ENCODE measurements around the gene MLH3.
"Not testable (repeated sequence)": the region's sequence is repeated elsewhere in the genome, so short reads cannot be mapped to it uniquely, and the experiment has no call there.

The MLH3 gene

DNA sequence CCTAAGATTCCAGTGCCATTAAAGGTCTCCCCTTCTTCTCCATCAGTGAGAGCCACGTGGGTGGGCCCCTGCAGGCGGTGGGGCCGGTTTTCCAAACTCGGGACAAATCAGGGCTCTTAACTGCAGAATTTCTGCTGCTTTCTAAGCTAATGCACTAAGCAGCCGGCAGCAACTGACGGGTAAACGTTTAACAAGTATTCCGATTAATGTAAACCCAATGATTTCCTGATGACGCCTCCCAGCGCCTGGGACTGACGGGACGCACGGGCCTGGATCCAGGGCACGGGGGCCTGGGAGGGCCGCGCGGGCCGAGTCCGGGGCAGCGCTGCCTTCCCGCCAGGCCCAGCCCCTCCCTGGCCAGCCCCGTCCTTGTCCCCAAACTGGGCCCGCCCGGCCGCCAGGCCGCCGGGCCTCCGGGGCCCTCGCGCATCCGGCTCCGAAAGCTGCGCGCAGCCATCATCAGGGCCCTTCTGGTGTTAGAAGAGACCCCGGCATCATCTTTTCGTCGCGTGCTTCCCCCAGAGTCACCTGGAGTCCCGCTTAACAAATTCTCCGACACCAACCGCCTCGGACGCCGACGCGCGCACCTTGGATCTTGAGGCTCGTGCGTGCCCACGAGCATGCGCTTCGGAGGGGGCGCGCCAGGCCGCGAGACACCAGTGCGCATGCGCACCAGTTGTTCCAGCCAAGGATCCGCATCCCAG, at the start of gene MLH3:
MLH3 (minus strand) TSS at position 616 of the 704 bp plus-strand sequence. CDS start 1,812 bp downstream, outside the sequence.
- DNase-seq (ENCODE audit: low read depth in 2 of 2, low spot score in 1 of 2): peak; percentile 59 to 61

DNA sequence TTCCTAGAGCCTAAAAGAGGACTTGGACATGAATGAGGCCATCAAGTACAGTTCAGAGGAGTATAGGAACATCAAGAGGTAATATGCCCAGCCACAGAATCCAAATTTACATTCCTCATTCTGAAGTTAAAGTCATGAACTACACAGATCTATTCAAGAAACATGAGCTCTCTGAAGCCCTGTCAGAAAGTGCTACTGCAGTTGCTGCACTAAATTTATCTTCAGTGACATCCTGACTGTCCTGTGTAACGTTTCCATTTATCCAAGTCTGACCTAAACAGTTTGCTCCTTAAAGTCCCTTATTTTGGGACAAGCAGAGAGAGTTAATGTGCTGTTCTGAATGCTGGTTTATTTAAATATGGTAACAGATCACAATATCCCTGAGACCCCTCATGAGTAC, 47.4 kb upstream of the MLH3 start:
- DNase-seq (ENCODE audit: low read depth in 2 of 2, low spot score in 1 of 2): no peak

DNA sequence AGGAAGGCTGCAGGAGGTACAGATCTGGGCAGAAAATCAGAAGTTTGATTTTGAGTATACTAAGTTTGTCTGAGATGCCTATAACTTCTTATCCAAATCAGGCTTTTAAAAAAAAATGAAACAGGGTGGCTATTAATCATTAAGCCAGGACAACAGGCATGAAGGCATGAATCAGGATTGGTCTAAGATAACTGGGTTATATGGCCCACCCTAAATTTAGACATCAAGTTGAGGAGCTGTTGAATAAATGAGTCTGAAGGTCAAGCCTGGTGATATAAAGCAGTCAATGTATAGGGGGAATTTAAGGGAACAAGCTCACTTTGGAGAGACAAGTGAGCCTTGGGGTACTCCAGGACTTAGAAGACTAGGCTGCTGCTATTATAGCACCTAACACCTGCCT, 46.9 kb upstream of the MLH3 start:
- no peak for DNase-seq (ENCODE audit: low read depth in 2 of 2, low spot score in 1 of 2)

DNA sequence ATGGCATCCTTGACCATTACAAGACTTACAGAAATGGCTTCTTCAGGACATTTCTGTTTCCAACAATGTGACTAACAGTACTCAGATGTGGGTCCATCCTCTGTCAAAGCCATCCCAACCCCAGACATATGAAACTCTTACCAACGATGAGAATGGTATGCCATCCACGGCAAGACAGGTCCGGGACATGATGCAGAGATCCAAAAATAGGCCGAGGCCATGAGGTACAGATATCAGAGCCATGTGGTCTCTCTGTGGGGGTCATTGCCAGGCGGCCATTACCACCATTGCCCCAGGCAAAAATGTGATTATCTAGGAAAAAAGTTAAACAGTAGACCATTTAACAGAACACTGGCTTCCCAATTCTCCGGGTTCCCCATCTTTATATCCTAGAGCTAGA, 45.7 kb upstream of the MLH3 start:
- no peak for DNase-seq (ENCODE audit: low read depth in 2 of 2, low spot score in 1 of 2)

DNA sequence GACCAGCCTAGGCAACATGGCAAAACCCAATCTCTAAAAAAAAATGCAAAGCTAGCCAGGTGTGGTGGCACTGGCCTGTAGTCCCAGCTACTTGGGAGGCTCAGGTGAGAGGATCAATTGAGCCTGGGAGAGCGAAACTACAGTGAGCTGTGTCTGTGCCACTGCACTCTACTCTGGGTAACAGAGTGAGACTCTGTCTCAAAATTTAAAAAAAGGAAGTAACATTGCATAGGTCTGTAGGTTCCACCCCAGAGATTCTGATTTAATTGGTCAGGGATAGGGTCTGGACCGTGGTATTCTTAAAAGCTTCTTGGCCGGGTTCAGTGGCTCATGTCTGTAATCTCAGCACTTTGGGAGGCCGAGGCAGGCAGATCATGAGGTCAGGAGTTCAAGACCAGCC, 44.4 kb upstream of the MLH3 start:
- no peak for DNase-seq (ENCODE audit: low read depth in 2 of 2, low spot score in 1 of 2)

DNA sequence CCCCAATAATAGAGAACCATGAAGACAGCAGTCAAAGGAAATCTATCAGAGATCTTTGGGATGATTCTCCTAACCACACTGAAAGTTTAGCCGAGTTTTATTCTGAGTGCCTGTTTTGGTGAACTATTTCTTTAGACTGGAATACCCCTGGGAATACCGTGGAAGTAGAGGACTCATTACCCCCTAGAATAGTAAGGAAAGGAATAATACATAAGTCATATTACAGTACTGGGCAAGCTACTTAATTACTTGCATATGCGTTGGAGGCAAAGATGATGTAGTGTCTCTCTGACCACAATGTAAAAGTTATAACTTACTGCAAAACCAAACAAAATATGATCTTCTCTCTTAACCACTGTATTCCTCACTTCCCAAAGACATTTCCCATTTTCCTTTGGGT, 43.6 kb upstream of the MLH3 start:
- no peak for DNase-seq (ENCODE audit: low read depth in 2 of 2, low spot score in 1 of 2)

DNA sequence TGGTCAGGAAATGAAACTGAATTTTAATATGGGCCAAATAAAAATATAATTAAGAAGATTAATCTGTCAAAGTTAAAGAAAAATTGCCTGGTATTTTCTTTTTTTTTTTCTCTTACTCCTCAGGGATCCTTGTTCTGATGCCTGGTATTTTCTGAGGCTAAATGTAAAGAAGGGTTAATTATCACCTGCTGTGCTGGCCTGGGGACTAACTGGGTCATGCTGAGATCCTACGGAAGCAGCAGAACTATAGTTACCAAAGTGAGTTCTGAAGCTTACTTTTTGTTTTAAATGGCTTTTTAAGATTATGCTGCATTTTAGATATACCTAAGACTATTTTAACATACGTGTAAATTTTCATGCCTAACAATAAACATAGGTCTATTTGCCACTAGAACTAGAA, 41.4 kb upstream of the MLH3 start:
- DNase-seq (ENCODE audit: low read depth in 2 of 2, low spot score in 1 of 2): no peak

DNA sequence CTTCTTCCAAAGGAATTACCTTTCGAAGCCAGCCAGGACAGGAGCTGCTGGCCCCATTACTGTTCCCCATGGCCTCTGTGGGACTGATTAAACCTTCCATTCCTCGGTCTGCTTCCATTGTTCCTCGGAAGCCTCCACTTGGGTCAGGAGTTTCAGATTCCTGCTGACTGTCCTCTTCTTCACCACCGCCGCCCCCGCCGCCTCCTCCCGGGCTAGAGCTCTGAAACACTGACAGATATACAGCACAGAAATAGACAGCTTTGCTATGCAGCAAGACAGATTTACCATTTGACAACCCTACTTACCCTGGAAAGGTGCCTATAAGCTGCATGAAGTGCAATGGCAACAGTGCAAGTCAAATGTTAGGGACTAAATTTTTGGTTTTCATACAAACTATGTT, 40.0 kb upstream of the MLH3 start:
- DNase-seq (ENCODE audit: low read depth in 2 of 2, low spot score in 1 of 2): no peak

DNA sequence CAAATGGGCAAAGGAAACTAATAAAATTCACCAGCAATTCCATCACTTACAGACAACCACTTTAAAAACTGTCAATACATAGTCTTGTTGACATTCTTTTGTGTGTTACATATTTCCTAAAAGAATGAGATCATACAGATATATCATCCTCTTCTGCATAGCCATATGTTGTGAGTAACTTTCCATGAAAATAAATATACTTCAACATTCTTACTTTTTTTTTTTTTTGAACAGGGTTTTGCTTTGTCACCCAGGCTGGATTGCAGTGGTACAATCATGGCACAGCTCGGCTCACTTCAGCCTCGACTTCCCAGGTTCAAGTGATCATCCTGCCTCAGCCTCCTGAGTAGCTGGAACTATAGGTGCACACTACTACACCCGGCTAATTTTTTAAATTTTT, 39.1 kb upstream of the MLH3 start:
- no peak for DNase-seq (ENCODE audit: low read depth in 2 of 2, low spot score in 1 of 2)

DNA sequence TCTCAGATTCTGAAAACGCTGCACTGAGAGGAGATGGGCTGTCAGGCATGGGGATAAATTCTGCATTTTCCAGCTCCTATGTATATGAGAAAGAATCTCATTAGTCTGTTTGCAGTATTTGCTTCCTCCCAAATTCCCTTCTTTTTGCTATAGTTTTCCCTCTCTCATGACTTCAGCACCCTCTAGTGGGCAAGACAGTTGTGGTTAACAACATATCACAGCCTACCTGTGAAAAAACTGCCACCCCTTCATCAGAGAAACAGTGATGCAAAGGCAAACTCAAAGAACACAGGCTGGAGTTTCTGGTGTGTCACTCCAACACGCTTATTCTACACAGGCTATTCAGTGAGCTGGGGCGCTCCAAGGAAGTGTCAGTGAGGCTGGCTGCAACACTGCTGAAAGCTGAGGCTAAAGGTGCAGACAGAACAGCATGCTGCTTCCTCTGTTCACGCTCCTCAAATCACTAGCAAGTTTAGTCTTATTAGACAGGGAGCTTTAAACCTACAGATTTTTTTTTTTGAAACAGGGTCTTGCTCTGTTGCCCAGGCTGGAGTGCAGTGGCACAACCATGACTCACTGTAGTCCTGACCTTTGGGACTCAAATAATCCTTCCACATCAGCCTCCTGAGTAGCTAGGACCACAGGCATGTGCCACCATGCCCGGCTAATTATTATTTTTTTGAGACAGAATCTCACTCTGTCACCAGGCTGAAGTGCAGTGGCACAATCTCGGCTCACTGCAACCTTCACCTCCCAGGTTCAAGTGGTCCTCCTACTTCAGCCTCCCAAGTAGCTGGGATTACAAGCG, 37.5 kb upstream of the MLH3 start:
- DNase-seq (ENCODE audit: low read depth in 2 of 2, low spot score in 1 of 2): peak in 1 of 2 donors; percentile 10

DNA sequence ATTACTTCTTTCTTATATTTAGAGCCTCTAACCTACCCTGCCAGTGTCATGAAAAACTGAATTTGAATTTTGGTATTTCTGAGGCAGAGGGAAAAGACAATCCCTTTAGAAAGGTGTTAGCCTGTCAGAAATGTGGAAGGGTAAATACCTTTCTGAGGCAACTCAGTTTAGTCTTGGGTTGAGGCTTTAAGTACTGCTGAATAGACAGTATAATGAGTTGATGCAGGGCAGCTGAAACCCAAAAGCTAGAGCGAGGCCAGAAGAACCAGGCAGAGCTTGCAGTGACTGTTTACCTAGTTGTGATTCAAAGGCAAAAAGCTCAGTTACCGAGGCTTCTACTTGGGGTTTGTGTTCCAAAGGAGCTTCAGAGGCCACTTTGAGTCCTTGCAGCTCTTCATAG, 36.9 kb upstream of the MLH3 start:
- DNase-seq (ENCODE audit: low read depth in 2 of 2, low spot score in 1 of 2): no peak

DNA sequence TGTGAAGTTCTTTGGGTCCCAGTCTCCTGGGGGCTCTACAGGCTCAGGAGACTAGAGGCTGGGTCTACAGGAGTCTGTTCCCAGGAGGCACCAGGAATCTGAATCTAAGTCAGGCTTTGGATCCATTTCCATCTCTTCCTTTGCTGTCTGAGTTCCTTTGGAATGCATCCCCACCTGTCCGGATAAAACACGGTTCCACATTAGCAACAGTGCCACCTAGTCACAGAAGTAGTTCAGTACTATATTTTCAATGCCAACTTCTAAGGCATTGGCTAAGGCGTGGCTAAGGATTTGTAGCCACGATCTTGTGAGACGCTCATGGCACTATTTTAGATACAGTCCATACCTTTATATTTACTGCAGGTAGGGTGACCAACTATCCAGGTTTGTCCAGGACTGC, 33.2 kb upstream of the MLH3 start:
- no peak for DNase-seq (ENCODE audit: low read depth in 2 of 2, low spot score in 1 of 2)

DNA sequence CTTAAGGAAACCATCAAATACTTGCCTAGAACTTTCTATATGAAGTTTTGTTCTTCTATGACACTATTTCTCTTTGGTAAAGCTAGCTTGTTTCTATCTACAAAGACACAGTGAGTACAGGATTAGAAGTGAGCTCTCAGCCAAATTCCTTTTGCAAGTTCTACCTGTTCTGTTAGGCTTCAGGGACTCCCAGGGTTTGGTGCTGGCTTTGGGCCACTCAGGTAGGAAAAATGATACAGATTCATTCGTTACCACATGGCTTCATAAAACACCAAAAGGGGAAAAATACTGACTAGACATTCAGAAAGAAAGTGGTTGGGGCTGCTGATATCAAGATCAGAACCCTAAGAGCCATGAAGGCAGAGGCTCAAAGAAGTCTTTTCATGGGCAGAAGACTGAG, 32.0 kb upstream of the MLH3 start:
- no peak for DNase-seq (ENCODE audit: low read depth in 2 of 2, low spot score in 1 of 2)

DNA sequence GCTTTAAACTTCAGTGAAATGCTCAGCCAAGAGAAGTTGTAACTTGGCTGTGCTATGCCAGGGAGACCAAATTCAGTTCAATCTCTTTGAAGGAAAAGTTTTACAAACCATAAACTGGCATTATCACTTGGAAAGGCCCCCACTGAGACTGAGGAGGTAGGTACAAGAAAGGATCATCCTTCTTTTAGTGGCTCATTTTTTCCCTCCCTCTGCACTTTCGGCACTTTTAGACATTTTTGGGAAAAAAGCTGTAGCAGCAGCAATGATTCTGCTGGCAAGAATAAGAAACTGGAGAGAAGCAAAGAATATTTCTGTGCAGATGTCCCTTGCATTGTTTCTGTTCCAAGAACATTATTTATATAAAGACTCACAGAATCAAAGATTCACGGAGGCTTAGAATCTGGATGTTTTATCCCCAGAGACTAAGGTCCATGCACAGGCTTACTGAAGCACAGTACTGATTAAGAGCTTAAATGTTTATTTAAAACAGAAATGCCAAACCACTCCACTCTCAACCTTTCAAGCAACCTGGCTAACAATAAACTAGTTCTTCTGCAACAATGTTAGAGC, 30.5 kb upstream of the MLH3 start:
- no peak for DNase-seq (ENCODE audit: low read depth in 2 of 2, low spot score in 1 of 2)

DNA sequence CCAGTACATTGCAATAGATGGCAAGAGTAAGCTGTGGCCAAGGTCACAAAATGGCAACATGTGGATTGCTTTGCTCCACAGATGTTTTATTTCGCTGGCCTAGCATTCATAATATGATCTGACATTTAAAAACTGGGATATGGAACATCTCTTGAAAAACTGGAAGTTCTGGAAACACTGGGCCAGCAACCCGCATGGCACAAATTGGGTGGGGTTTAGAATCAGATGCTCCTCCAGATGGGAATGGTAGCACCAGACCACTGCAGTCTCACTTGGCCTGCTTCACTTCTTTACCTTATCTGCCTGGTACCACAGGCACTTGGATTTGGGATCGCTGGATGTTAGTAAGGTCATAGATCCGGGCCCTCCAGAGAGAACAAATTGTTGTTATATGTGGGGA, 28.3 kb upstream of the MLH3 start:
- DNase-seq (ENCODE audit: low read depth in 2 of 2, low spot score in 1 of 2): no peak

DNA sequence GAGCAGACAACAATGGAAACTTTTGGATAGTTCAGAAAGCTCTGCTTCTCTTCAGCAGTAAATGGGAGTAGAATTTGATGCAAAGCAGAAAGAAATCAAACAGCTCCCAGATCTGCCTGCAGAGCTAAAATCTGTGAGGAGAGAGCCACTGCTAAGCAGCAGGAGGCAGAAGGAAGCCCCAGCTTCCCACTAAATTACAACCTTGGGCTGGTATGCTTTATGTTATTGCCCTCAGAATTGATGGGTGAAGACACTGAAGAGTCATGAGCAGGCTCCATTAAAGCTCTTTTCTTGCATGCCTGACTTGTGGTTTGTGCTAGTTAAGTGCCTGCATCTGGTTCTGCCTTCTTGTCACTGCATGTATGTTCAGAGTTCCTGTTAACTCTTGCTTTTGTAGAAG, 26.5 kb upstream of the MLH3 start:
- no peak for DNase-seq (ENCODE audit: low read depth in 2 of 2, low spot score in 1 of 2)

DNA sequence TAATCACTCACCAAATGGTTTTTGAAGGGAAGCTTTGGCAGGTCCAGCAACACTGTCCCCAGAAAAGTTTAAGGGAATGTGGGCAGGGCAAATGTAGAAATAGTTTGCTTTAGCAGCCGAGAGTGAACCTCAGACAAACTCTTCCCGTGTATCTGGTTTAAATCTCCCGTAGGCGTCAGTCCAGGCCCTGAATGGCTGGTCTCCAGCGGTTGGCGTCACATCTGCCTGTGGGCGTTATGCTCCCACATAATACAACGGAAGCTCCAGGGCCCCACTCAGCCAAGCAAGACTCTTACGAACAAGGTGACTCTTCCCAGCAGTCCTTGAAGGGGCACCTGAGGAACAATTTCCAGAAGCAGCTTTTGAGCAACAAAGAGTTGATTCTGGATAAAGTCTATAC, 19.1 kb upstream of the MLH3 start:
- no peak for DNase-seq (ENCODE audit: low read depth in 2 of 2, low spot score in 1 of 2)

DNA sequence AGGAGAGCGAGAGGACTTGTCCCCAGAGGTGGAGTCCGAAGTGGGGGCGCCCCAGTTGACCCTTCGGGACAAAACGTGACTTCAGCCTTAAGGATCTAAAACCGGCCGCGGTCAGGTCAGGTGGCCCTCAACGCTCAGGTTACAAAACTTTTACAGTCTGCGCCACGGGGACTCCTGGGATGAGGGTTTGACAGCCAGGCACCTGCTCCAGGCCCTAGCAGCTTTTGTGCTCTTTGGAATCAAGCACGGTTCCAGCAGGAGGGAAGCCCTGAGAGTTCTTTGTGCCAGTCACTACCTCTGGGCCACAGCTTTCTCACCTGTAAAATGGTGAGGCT, 18.5 kb upstream of the MLH3 start:
- no peak for DNase-seq (ENCODE audit: low read depth in 2 of 2, low spot score in 1 of 2)

DNA sequence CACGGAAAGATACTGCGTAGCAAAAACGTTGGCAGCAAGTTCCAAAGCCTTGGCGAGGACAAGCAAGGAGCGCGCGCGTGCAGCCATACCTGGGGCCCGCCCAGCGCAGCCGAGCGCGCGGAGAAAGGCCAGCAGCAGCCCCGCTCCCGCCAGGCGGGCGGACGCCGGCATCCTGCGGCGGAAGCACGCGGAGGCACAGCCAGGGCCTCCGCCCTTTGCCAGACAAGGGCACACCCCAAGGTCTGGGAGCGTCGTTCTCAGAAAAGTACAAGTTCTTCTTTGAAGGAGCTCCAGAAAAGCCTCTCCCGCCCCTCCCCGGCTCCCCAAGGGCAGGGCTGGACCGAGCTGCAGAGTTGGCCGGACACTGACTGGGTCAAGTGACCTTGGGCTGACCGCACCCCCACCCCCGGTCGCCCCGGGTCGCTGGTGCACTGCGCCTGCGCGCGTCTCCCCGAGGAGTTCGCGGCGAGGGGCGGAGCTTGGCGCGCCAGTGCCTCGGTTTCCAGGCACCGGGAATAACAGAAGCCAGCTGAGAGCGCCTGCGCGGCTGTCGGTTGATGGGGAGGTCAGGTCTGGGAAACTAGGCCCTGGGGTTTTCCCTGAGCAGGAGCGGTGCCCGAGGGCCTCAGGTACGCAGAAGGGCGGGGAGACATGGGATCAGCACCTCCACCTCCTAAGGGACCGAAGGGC, 18.0 kb upstream of the MLH3 start, which contains the start of gene ZC2HC1C:
ZC2HC1C (plus strand) TSS at position 521 of the 690 bp plus-strand sequence. CDS start 933 bp downstream, outside the sequence.
- DNase-seq (ENCODE audit: low read depth in 2 of 2, low spot score in 1 of 2): peak; percentile 10 to 24

DNA sequence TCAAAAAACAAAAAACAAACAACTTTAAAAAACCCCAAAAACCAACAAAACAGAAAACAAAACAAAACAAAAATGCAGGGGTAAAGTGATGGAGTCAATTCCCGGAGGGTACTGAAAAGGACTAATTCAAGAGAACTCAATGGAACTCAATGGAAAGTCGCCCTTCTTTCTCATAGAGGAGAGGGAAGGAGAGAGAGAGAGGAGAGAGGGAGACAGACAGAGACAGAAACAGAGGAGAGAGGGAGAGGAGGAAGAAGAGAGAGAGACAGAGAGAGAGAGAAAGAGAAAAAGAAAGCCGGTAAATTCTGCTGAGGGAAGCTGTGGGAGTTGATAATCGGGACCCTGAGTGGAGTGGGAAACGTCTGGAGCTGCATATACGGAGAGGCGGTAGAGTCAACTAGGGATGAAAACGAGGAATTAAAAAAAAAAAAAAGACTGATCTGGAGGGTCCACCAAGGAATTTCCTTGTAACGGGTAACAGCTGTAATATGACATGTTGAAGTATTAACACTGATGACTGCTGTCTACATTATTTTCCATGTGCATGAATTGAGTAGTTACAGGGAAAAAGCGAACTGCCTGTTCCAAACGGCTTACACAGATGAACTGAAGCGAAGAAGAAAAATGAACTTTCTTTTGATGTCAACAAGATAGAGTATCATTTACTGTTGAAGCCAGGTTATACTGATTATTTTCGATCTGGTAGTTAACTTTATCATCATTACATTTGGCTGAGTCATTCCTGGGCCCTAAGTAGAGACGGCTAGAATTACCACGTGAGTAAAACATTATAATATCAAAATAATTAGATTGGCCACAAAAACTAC, 17.2 kb upstream of the MLH3 start:
- no peak for DNase-seq (ENCODE audit: low read depth in 2 of 2, low spot score in 1 of 2)

DNA sequence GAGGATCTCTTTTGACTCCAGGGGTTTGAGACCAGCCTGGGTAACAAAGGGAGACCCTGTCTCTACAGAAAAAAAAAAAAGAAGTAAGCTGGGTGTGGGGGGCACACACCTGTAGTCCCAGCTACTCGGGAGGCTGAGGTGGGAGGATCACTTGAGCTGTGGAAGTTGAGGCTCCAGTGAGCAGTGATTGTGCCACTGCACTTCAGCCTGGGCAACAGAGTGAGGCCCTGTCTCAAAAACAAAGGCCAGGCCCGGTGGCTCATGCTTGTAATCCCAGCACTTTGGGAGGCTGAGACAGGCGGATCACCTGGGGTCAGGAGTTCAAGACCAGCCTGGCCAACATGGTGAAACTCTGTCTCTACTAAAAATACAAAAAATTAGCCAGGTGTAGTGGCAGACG, 16.5 kb upstream of the MLH3 start:
- DNase-seq (ENCODE audit: low read depth in 2 of 2, low spot score in 1 of 2): not testable (repeated sequence)

Measured in stimulated activated CD8-positive, alpha-beta memory T cell treated with anti-CD3 and anti-CD28 coated beads, Interleukin-4, amount 100 ng/mL, for 4 hours (primary cell).